ENCODE results near the gene MEF2B.
A peak's percentile ranks its signal among the peaks of the same experiment; 100 is the strongest.
"Not testable (repeated sequence)": the region's sequence is repeated elsewhere in the genome, so short reads cannot be mapped to it uniquely, and the experiment has no call there.

Gene MEF2B

DNA sequence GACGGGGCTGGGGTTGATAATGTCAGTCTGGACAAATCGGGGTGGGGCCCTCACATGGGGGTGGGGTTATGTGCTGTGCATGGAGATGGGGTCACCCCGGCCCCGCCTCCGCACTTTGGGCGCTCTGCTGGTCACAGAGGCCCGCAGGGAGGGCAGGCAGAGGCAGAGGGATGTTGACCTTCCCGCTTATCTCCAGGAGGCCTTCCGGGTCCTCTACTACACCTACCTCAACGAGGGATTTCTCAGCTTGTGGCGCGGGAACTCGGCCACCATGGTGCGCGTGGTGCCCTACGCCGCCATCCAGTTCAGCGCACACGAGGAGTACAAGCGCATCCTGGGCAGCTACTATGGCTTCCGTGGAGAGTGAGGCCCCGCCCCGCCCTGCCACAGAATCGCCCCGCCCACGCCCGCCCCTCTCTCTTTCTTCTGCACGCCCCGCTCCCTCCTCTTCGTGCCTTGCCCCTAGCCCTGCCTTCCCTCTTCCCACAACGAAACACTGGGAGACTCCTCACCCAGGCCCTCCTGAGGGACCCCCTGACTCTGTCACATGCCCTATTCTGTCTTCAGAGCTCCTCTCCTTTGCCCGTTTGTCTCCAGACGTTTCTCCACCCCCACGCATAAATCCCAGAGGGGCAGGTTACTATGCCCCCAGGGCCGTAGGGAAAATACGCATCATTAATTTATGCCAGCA is 64.6 kb downstream of the MEF2B start:
- DNase-seq (ENCODE audit: low read depth), result no peak
- in situ Hi-C loops (cut with HindIII; ENCODE audit: low sequenced_read_pairs), result no loop called here
- TF ChIP-seq, protein P1, sequence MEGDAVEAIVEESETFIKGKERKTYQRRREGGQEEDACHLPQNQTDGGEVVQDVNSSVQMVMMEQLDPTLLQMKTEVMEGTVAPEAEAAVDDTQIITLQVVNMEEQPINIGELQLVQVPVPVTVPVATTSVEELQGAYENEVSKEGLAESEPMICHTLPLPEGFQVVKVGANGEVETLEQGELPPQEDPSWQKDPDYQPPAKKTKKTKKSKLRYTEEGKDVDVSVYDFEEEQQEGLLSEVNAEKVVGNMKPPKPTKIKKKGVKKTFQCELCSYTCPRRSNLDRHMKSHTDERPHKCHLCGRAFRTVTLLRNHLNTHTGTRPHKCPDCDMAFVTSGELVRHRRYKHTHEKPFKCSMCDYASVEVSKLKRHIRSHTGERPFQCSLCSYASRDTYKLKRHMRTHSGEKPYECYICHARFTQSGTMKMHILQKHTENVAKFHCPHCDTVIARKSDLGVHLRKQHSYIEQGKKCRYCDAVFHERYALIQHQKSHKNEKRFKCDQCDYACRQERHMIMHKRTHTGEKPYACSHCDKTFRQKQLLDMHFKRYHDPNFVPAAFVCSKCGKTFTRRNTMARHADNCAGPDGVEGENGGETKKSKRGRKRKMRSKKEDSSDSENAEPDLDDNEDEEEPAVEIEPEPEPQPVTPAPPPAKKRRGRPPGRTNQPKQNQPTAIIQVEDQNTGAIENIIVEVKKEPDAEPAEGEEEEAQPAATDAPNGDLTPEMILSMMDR (IDR thresholded peaks at IDR 0.05; ENCODE audit: low read depth, low read length, missing control alignments), result no peak
- H3K4me3 ChIP-seq (ENCODE audit: low read depth, low read length), result peak overlapping the region; percentile 33

DNA sequence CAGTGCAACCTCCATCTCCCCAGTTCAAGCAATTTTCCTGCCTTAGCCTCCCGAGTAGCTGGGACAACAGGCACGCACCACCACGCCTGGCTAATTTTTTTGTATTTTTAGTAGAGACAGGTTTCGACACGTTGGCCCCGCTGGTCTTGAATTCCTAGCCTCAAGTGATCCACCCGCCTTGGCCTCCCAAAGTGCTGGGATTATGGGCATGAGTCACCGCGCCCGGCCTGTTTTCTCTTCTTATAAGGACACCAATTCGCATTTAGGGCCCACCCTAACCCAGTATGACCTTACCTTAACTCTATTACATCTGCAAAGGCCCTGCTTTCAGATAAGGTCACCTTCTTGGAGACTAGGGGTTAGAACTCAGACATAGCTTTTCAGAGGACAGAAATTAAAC is 66.9 kb downstream of the MEF2B start:
- in situ Hi-C loops (cut with HindIII; ENCODE audit: low sequenced_read_pairs), result no loop called here
- TF ChIP-seq, protein P1 (IDR thresholded peaks at IDR 0.05; ENCODE audit: low read depth, low read length, missing control alignments), result no peak

DNA sequence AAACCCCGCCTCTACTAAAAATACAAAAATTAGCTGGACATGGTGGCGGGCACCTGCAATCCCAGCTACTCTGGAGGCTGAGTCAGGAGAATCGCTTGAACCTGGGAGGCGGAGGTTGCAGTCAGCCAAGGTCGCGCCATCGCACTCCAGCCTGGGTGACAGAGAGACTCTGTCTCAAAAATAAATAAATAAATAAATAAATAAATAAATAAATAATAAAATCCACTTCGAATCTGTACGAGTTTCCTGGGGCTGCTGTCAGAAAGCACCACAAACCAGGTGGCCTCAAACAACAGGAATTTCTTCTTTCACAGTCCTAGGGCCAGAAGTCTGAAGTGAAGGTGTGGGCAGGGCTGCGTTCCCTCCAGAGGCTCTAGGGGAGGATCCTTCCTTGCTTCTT is 67.5 kb downstream of the MEF2B start:
- H3K4me3 ChIP-seq (ENCODE audit: low read depth, low read length); DNase-seq (ENCODE audit: low read depth); in situ Hi-C loops (cut with HindIII; ENCODE audit: low sequenced_read_pairs): not testable (repeated sequence)

More for the DNA sequence above, 66.9 kb downstream of the MEF2B start:
- DNase-seq (ENCODE audit: low read depth), result no peak
- no peak overlapping the region for H3K4me3 ChIP-seq (ENCODE audit: low read depth, low read length)

DNA sequence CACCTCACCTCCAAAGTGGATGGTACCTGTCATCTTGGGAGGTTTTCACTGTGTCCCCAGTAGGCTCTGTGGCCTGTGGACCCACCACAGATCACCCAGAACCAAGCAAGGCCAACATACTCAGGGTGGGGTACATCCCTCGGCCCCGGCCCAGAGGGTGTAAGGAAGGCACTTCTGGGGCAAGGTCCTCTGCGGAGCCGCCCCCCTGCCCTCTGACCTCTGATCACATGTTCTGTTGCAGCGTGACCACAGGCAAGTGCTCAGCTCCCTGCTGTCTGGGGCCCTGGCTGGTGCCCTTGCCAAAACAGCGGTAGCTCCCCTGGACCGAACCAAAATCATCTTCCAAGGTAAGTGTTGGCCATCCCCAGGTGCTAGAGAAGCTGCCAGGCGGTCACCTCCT is 68.5 kb downstream of the MEF2B start:
- in situ Hi-C loops (cut with HindIII; ENCODE audit: low sequenced_read_pairs), result no loop called here
- no peak overlapping the region for H3K4me3 ChIP-seq (ENCODE audit: low read depth, low read length)
- DNase-seq (ENCODE audit: low read depth), result no peak
- TF ChIP-seq, protein P1 (IDR thresholded peaks at IDR 0.05; ENCODE audit: low read depth, low read length, missing control alignments), result no peak

DNA sequence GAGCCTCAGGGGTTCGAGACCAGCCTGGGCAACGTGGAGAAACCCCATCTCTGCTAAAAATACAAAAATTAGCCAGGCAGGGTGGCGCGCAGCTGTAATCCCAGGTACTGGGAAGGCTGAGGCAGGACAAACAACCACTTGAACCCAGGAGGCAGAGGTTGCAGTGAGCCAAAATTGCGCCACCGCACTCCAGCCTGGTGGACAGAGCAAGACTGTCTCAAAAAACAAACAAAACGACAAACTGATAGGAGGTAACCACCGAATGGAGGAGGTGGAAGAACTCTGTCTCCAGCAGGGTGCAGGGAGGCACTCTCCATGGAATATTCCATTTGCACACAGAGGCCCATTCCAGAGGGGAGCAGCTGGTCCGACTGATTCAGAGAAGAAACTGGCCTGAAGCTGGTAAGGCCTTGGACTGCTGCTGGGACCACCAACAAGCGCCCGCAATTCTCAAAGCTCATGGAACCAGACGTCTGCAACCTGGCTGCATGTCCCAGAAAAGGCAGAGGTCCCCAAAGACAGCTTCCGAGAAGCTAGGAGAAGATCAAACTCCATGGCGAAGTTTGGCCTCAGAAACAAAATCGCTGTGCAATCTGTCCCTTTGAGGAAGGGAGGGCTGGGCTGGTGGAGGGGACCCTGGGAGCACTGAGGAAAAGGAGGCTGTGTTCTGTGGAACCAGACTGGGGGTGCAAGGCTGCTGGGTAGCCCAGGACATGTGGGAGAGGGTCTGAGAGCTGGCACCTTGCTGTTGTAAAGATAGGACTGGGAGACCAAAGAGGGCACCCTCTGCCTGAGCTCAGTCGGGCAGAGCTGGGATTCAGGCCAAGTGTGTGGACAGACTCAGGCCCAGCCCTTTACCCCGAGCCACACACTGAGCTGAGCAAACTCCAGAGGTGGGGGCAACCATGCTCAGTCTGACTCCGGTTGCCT is 71.1 kb downstream of the MEF2B start:
- in situ Hi-C loops (cut with HindIII; ENCODE audit: low sequenced_read_pairs), result no loop called here
- no peak overlapping the region for H3K4me3 ChIP-seq (ENCODE audit: low read depth, low read length)
- TF ChIP-seq, protein P1 (IDR thresholded peaks at IDR 0.05; ENCODE audit: low read depth, low read length, missing control alignments), result no peak
- DNase-seq (ENCODE audit: low read depth), result no peak

DNA sequence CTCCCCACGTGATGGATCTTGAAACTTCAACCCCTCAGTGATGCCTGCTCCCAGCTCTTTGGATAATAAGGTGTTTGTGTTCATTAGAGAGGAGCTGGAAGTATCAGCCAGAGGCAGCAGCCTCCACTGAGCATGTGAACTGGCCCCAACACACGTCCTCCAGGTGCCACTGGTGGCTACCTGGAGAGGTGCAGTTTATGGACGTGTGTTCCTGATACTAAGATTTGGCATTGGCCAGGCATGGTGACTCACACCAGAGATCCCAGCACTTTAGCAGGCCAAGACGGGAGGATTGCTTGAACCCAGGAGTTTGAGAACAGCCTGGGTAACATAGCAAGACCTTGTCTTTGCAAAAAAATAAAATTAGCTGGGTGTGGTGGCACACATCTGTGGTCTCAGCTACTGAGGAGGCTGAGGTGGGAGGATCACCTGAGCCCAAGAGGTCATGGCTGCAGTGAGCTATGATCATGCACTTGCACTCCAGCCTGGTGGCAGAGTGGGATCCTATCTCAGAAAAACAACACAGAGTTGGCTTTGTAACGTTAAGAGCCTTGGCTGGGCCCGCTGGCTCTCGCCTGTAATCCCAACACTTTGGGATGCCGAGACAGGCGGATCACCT is 71.9 kb downstream of the MEF2B start:
- H3K4me3 ChIP-seq (ENCODE audit: low read depth, low read length), result no peak overlapping the region
- TF ChIP-seq, protein P1 (IDR thresholded peaks at IDR 0.05; ENCODE audit: low read depth, low read length, missing control alignments), result no peak
- in situ Hi-C loops (cut with HindIII; ENCODE audit: low sequenced_read_pairs), result no loop called here
- no peak for DNase-seq (ENCODE audit: low read depth)
